ENCODE results near the gene ADAMTS17. TPM values are rescaled to one million over a fixed set of nuclear protein-coding genes. Genes with fewer than 3 reads are reported as not detected.

ADAMTS17 gene
- total RNA-seq, 4 donors from 2014 or later, result 4.5 to 11.4 (median 6.6) TPM

DNA sequence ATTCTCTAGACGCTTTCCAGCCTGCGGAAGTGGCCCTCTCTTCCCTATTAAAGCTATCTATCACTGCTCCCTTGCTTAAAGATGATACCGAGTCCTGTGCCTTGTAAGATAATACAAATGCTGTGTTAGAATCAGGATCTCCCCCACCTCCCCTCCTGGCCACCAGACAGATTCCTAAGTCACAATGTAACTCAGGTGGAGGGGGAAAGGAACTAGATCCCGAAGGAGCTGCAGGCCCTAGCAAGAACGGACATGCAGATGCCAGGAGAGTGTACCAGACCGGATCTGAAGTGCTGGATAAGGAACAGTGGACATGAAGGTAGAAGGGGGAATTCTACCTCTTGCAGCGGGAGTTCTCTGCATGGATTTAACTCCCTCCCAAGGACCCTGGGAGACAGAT is 377.8 kb downstream of the ADAMTS17 start:
- Histone ChIP-seq H3K27me3 (peaks cover 0 to 11% (median 0%) of the 10 kb centered on the region in 4 donors), H3K27ac (no peak overlapping the region), H3K9me3 (no peaks in the 10 kb centered on the region), H3K4me1 (peaks cover 0 to 26% (median 6%) of the 10 kb centered on the region in 3 donors), H3K36me3 (no peaks in the 10 kb centered on the region), H3K4me3 (no peak overlapping the region)
- DNase-seq, result no peak
- WGBS, 2 donors, result 75 to 78% methylated on average over 4 to 5 of the region's 7 CpGs
- no peak for TF ChIP-seq POLR2A (IDR thresholded peaks at IDR 0.05)
- TF ChIP-seq, protein P1, sequence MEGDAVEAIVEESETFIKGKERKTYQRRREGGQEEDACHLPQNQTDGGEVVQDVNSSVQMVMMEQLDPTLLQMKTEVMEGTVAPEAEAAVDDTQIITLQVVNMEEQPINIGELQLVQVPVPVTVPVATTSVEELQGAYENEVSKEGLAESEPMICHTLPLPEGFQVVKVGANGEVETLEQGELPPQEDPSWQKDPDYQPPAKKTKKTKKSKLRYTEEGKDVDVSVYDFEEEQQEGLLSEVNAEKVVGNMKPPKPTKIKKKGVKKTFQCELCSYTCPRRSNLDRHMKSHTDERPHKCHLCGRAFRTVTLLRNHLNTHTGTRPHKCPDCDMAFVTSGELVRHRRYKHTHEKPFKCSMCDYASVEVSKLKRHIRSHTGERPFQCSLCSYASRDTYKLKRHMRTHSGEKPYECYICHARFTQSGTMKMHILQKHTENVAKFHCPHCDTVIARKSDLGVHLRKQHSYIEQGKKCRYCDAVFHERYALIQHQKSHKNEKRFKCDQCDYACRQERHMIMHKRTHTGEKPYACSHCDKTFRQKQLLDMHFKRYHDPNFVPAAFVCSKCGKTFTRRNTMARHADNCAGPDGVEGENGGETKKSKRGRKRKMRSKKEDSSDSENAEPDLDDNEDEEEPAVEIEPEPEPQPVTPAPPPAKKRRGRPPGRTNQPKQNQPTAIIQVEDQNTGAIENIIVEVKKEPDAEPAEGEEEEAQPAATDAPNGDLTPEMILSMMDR (IDR thresholded peaks at IDR 0.05), result no peak
- intact Hi-C loops (cut with DNase I), result no loop called here

DNA sequence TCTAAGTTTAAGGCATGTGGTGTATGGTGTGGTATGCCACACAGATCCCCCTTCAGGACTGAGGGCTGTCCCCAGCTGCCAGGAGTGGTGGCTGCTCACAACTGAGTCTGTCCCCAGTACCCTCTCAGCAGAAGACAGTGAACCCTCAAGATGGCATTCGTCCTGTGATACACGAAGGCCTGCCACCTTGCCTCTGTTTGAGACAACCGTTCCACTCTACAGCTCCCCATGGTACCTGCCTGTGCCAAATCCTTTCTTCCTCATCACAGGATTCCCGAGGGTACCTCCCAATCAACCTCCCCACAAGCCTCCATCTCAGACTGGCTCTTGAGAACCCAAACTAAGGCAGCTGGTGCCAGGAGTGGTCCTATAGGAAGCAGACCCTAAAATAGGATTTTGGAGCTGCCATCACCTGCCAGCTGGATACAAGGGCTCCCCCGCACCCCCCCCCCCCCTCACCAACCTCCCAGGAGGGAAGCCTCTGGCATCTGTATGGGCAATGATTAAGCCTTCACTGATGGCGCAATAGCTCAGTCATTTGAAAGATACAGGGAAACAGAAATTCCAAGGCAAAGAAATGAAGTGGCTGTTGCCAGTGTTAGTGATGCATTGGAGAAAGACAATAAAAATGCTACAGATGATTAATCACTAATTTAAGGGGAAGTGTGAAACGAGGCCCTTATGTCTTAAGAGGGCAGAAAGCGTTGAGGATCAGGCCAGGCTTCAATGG is 378.5 kb downstream of the ADAMTS17 start:
- 25 to 27% methylated on average over 6 to 7 of the region's 8 CpGs for WGBS, 2 donors
- H3K36me3 ChIP-seq, result no peaks in the 10 kb centered on the region
- TF ChIP-seq, protein P1 (IDR thresholded peaks at IDR 0.05), result no peak
- no peak for TF ChIP-seq POLR2A (IDR thresholded peaks at IDR 0.05)
- intact Hi-C loops (cut with DNase I), result no loop called here
- no peak for DNase-seq
- H3K27ac ChIP-seq, result no peak overlapping the region
- H3K4me1 ChIP-seq, result peaks cover 0 to 26% (median 6%) of the 10 kb centered on the region in 3 donors
- peaks cover 0 to 11% (median 0%) of the 10 kb centered on the region in 4 donors for H3K27me3 ChIP-seq
- no peak overlapping the region for H3K4me3 ChIP-seq
- no peaks in the 10 kb centered on the region for H3K9me3 ChIP-seq

DNA sequence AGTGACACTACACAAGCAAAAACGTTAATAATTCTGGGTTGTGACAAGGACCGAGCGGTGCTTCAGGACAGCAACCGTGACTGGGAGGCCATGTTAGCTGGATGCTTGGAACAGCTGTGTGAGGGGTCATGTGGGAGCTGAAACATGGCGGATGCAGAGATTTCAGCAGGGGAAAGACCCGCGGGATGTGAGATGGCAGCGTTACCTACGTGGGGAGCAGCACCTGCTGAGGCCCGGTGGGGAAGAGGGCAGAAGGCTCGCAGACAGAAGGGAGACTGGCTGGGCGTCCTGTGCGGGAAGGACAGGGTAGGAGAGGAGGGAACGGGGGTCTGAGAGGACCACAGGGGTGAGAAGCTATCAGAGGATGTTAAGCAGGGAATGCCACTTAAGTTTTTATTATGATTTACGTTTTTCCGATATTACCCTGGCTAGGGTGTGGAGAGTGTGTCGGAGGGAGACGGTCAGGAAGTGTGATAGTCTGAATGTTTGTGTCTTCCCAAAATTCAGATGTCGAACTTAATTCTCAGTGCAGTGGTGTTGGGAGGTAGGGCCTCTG is 379.7 kb downstream of the ADAMTS17 start:
- no peaks in the 10 kb centered on the region for H3K9me3 ChIP-seq
- no peaks in the 10 kb centered on the region for H3K36me3 ChIP-seq
- WGBS, 2 donors, result 86 to 89% methylated on average over 19 of the region's 19 CpGs
- intact Hi-C loops (cut with DNase I), result no loop called here
- no peak overlapping the region for H3K4me3 ChIP-seq
- TF ChIP-seq POLR2A (IDR thresholded peaks at IDR 0.05), result no peak
- TF ChIP-seq, protein P1 (IDR thresholded peaks at IDR 0.05), result no peak
- H3K27ac ChIP-seq, result no peak overlapping the region
- peaks cover 0 to 21% (median 0%) of the 10 kb centered on the region in 4 donors for H3K27me3 ChIP-seq
- no peak for DNase-seq
- peaks cover 0 to 14% (median 4%) of the 10 kb centered on the region in 3 donors for H3K4me1 ChIP-seq

DNA sequence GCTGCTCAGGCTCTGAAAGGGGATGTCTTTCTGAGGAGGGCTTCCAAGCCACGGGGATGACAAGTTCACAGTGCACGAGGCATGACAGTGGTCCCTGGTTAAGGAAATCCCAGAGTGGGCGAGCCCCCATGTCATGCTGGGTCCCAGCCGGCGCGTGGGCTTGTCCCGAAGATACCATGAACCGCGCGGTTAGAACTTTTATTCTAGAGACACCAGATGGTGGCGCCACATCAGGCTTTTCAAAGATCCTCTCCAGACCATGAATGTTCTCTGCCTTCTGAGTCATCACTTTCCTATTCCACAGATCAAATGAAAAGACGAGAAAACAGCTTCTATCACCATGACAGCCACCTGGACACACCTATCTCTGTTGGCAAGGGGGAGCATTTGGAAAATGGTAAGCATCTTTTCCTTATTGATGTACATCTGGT is 380.7 kb downstream of the ADAMTS17 start:
- Histone ChIP-seq H3K27ac (no peak overlapping the region), H3K9me3 (no peaks in the 10 kb centered on the region), H3K4me1 (peaks cover 4 to 21% (median 4%) of the 10 kb centered on the region in 3 donors), H3K4me3 (no peak overlapping the region), H3K36me3 (no peaks in the 10 kb centered on the region), H3K27me3 (peaks cover 0 to 25% (median 0%) of the 10 kb centered on the region in 4 donors)
- TF ChIP-seq, protein P1 (IDR thresholded peaks at IDR 0.05), result peak in 5 of 6 experiments; percentile 13 to 53 (median 27)
- TF ChIP-seq POLR2A (IDR thresholded peaks at IDR 0.05), result no peak
- intact Hi-C loops (cut with DNase I), result no loop called here
- WGBS, 2 donors, result 54 to 65% methylated on average over 2 to 9 of the region's 12 CpGs
- no peak for DNase-seq

DNA sequence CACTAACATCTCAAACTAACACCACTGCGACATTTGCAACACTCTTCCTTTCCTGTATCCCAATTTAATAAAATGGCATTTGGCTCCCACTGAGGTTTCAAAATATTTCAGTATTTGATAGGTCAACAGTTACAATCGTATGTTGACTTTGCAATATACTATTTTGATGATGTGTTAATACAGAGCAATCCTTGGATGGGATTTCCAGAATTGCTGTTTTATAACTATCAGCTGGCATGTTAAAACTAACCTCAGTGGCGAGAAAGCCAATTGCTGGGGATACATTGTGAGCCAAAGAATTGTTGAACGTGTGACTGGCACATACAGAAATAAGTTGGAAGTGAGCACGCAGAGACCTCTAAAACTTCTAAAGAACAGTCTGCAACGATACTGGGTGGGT is 382.4 kb downstream of the ADAMTS17 start:
- Histone ChIP-seq H3K4me1 (peaks cover 8 to 37% (median 19%) of the 10 kb centered on the region in 3 donors), H3K27me3 (peaks cover 0 to 25% (median 0%) of the 10 kb centered on the region in 4 donors), H3K4me3 (no peak overlapping the region), H3K9me3 (no peaks in the 10 kb centered on the region), H3K27ac (no peak overlapping the region), H3K36me3 (no peaks in the 10 kb centered on the region)
- TF ChIP-seq, protein P1 (IDR thresholded peaks at IDR 0.05), result no peak
- TF ChIP-seq POLR2A (IDR thresholded peaks at IDR 0.05), result no peak
- 58 to 67% methylated on average over 6 of the region's 6 CpGs for WGBS, 2 donors
- intact Hi-C loops (cut with DNase I), result no loop called here
- DNase-seq, result no peak
